ENCODE measurements around the gene SMARCA1. TPM values are rescaled to one million over a fixed set of nuclear protein-coding genes. Genes with fewer than 3 reads are reported as not detected.

Gene SMARCA1
- total and polyA plus RNA-seq, 2 donors (not counting 1 experiment from before 2014, with no cell fraction given): 53.3 to 74.5 TPM

GRCh38 chrX:129561453-129561852 lies 38.2 kb upstream of the SMARCA1 start:
- no peak overlapping the region for H2AFZ ChIP-seq (ENCODE audit: low read length)
- H3K27ac ChIP-seq (ENCODE audit: insufficient read depth, low read length): no peak overlapping the region
- H3K36me3 ChIP-seq (ENCODE audit: control insufficient read depth, insufficient read depth, low read length): no peaks in the 10 kb centered on the region

GRCh38 chrX:129559783-129560182 lies 36.5 kb upstream of the SMARCA1 start:
- TF ChIP-seq EZH2 (IDR thresholded peaks at IDR 0.05; ENCODE audit: low read length, missing control alignments) (no peak), CTCF (conservative IDR thresholded peaks at IDR 0.05 in 1 of 2, IDR thresholded peaks at IDR 0.05 in 1 of 2; ENCODE audit: low read depth in 1 of 2, low read length in 2 of 2) (no peak)
- no peak for DNase-seq (ENCODE audit: low read depth in 2 of 2)
- no peak overlapping the region for H3K27ac ChIP-seq (ENCODE audit: insufficient read depth, low read length)

More at GRCh38 chrX:129561453-129561852, 38.2 kb upstream of the SMARCA1 start:
- no peaks in the 10 kb centered on the region for H3K79me2 ChIP-seq (ENCODE audit: control insufficient read depth, insufficient read depth, low read length)
- no peak for DNase-seq (ENCODE audit: low read depth in 2 of 2)
- TF ChIP-seq EZH2 (IDR thresholded peaks at IDR 0.05; ENCODE audit: low read length, missing control alignments) (no peak), CTCF (conservative IDR thresholded peaks at IDR 0.05 in 1 of 2, IDR thresholded peaks at IDR 0.05 in 1 of 2; ENCODE audit: low read depth in 1 of 2, low read length in 2 of 2) (no peak)
- no peaks in the 10 kb centered on the region for H3K4me1 ChIP-seq (ENCODE audit: control insufficient read depth, extremely low read depth, insufficient read depth, low read length)
- H3K9ac ChIP-seq (ENCODE audit: insufficient read depth, low read length): no peak overlapping the region
- H3K27me3 ChIP-seq (ENCODE audit: control insufficient read depth, insufficient read depth, low read length): no peaks in the 10 kb centered on the region
- H3K9me3 ChIP-seq (ENCODE audit: control insufficient read depth, insufficient read depth, low read depth, low read length): no peaks in the 10 kb centered on the region
- no peak overlapping the region for H3K4me3 ChIP-seq (replicated peaks in 1 of 4; ENCODE audit: control extremely low read depth in 1 of 4, insufficient read depth in 1 of 4, low read depth in 3 of 4, low read length in 4 of 4)
- H3K4me2 ChIP-seq (ENCODE audit: extremely low read depth, insufficient read depth, low read length): no peak overlapping the region
- H4K20me1 ChIP-seq (ENCODE audit: control insufficient read depth, extremely low read depth, insufficient read depth, low read length): no peaks in the 10 kb centered on the region

GRCh38 chrX:129557844-129558480 lies 34.7 kb upstream of the SMARCA1 start:
- H3K36me3 ChIP-seq (ENCODE audit: control insufficient read depth, insufficient read depth, low read length): no peaks in the 10 kb centered on the region
- no peak overlapping the region for H3K9ac ChIP-seq (ENCODE audit: insufficient read depth, low read length)
- no peak overlapping the region for H2AFZ ChIP-seq (ENCODE audit: low read length)
- no peaks in the 10 kb centered on the region for H3K27me3 ChIP-seq (ENCODE audit: control insufficient read depth, insufficient read depth, low read length)
- peak in 1 of 2 donors; percentile 33 for DNase-seq (ENCODE audit: low read depth in 2 of 2)
- H3K4me2 ChIP-seq (ENCODE audit: extremely low read depth, insufficient read depth, low read length): no peak overlapping the region
- H3K79me2 ChIP-seq (ENCODE audit: control insufficient read depth, insufficient read depth, low read length): no peaks in the 10 kb centered on the region
- H3K27ac ChIP-seq (ENCODE audit: insufficient read depth, low read length): no peak overlapping the region
- H3K4me1 ChIP-seq (ENCODE audit: control insufficient read depth, extremely low read depth, insufficient read depth, low read length): no peaks in the 10 kb centered on the region
- TF ChIP-seq EZH2 (IDR thresholded peaks at IDR 0.05; ENCODE audit: low read length, missing control alignments) (no peak), CTCF (conservative IDR thresholded peaks at IDR 0.05 in 1 of 2, IDR thresholded peaks at IDR 0.05 in 1 of 2; ENCODE audit: low read depth in 1 of 2, low read length in 2 of 2) (no peak)
- no peaks in the 10 kb centered on the region for H3K9me3 ChIP-seq (ENCODE audit: control insufficient read depth, insufficient read depth, low read depth, low read length)
- H3K4me3 ChIP-seq (replicated peaks in 1 of 4; ENCODE audit: control extremely low read depth in 1 of 4, insufficient read depth in 1 of 4, low read depth in 3 of 4, low read length in 4 of 4): no peak overlapping the region
- no peaks in the 10 kb centered on the region for H4K20me1 ChIP-seq (ENCODE audit: control insufficient read depth, extremely low read depth, insufficient read depth, low read length)

More at GRCh38 chrX:129559783-129560182, 36.5 kb upstream of the SMARCA1 start:
- no peak overlapping the region for H2AFZ ChIP-seq (ENCODE audit: low read length)
- H3K27me3 ChIP-seq (ENCODE audit: control insufficient read depth, insufficient read depth, low read length): no peaks in the 10 kb centered on the region
- H4K20me1 ChIP-seq (ENCODE audit: control insufficient read depth, extremely low read depth, insufficient read depth, low read length): no peaks in the 10 kb centered on the region
- H3K4me1 ChIP-seq (ENCODE audit: control insufficient read depth, extremely low read depth, insufficient read depth, low read length): no peaks in the 10 kb centered on the region
- H3K4me3 ChIP-seq (replicated peaks in 1 of 4; ENCODE audit: control extremely low read depth in 1 of 4, insufficient read depth in 1 of 4, low read depth in 3 of 4, low read length in 4 of 4): no peak overlapping the region
- no peak overlapping the region for H3K9ac ChIP-seq (ENCODE audit: insufficient read depth, low read length)
- H3K4me2 ChIP-seq (ENCODE audit: extremely low read depth, insufficient read depth, low read length): no peak overlapping the region
- H3K9me3 ChIP-seq (ENCODE audit: control insufficient read depth, insufficient read depth, low read depth, low read length): no peaks in the 10 kb centered on the region
- no peaks in the 10 kb centered on the region for H3K36me3 ChIP-seq (ENCODE audit: control insufficient read depth, insufficient read depth, low read length)
- H3K79me2 ChIP-seq (ENCODE audit: control insufficient read depth, insufficient read depth, low read length): no peaks in the 10 kb centered on the region

All from fibroblast of lung (primary cell).